ENCODE measurements around the gene GAS7.

The GAS7 gene

GRCh38 chr17:9893411-9894012 is 304.9 kb downstream of the GAS7 start:
- H3K9ac ChIP-seq (ENCODE audit: low read depth in 1 of 2, low read length in 2 of 2), result no peak overlapping the region
- no peaks in the 10 kb centered on the region for H3K4me1 ChIP-seq (ENCODE audit: control insufficient read depth in 2 of 2, insufficient read depth in 2 of 2, low read length in 2 of 2)
- no peaks in the 10 kb centered on the region for H3K9me3 ChIP-seq (ENCODE audit: control insufficient read depth in 2 of 2, low read length in 2 of 2)
- no peaks in the 10 kb centered on the region for H3K36me3 ChIP-seq (ENCODE audit: control insufficient read depth in 2 of 2, insufficient read depth in 2 of 2, low read length in 2 of 2)
- H3K27ac ChIP-seq (ENCODE audit: low read depth in 2 of 2, low read length in 2 of 2), result no peak overlapping the region
- H3K4me3 ChIP-seq (ENCODE audit: low read length in 2 of 2), result no peak overlapping the region
- H3K27me3 ChIP-seq (ENCODE audit: control insufficient read depth in 2 of 2, insufficient read depth in 2 of 2, low read length in 2 of 2), result no peaks in the 10 kb centered on the region

GRCh38 chr17:9890124-9890523 is 308.3 kb downstream of the GAS7 start:
- H3K27ac ChIP-seq (ENCODE audit: low read depth in 2 of 2, low read length in 2 of 2), result no peak overlapping the region
- no peaks in the 10 kb centered on the region for H3K27me3 ChIP-seq (ENCODE audit: control insufficient read depth in 2 of 2, insufficient read depth in 2 of 2, low read length in 2 of 2)
- no peak overlapping the region for H3K4me3 ChIP-seq (ENCODE audit: low read length in 2 of 2)
- H3K9me3 ChIP-seq (ENCODE audit: control insufficient read depth in 2 of 2, low read length in 2 of 2), result no peaks in the 10 kb centered on the region
- no peak overlapping the region for H3K9ac ChIP-seq (ENCODE audit: low read depth in 1 of 2, low read length in 2 of 2)
- no peaks in the 10 kb centered on the region for H3K4me1 ChIP-seq (ENCODE audit: control insufficient read depth in 2 of 2, insufficient read depth in 2 of 2, low read length in 2 of 2)
- no peaks in the 10 kb centered on the region for H3K36me3 ChIP-seq (ENCODE audit: control insufficient read depth in 2 of 2, insufficient read depth in 2 of 2, low read length in 2 of 2)

GRCh38 chr17:9887508-9887907 is 310.9 kb downstream of the GAS7 start:
- Histone ChIP-seq H3K27me3 (ENCODE audit: control insufficient read depth in 2 of 2, insufficient read depth in 2 of 2, low read length in 2 of 2) (no peaks in the 10 kb centered on the region), H3K4me3 (ENCODE audit: low read length in 2 of 2) (no peak overlapping the region), H3K9ac (ENCODE audit: low read depth in 1 of 2, low read length in 2 of 2) (no peak overlapping the region), H3K27ac (ENCODE audit: low read depth in 2 of 2, low read length in 2 of 2) (no peak overlapping the region), H3K4me1 (ENCODE audit: control insufficient read depth in 2 of 2, insufficient read depth in 2 of 2, low read length in 2 of 2) (no peaks in the 10 kb centered on the region), H3K36me3 (ENCODE audit: control insufficient read depth in 2 of 2, insufficient read depth in 2 of 2, low read length in 2 of 2) (no peaks in the 10 kb centered on the region), H3K9me3 (ENCODE audit: control insufficient read depth in 2 of 2, low read length in 2 of 2) (peaks cover 0 to 3% of the 10 kb centered on the region in 2 donors)

- H3K36me3 ChIP-seq (ENCODE audit: control insufficient read depth in 2 of 2, insufficient read depth in 2 of 2, low read length in 2 of 2), result no peaks in the 10 kb centered on the region
Measured at GRCh38 chr17:9886141-9886930, 312.1 kb downstream of the GAS7 start.

GRCh38 chr17:9883451-9883850 is 315.0 kb downstream of the GAS7 start:
- Histone ChIP-seq H3K9ac (ENCODE audit: low read depth in 1 of 2, low read length in 2 of 2) (no peak overlapping the region), H3K4me1 (ENCODE audit: control insufficient read depth in 2 of 2, insufficient read depth in 2 of 2, low read length in 2 of 2) (no peaks in the 10 kb centered on the region), H3K27ac (ENCODE audit: low read depth in 2 of 2, low read length in 2 of 2) (no peak overlapping the region), H3K27me3 (ENCODE audit: control insufficient read depth in 2 of 2, insufficient read depth in 2 of 2, low read length in 2 of 2) (no peaks in the 10 kb centered on the region), H3K4me3 (ENCODE audit: low read length in 2 of 2) (no peak overlapping the region), H3K36me3 (ENCODE audit: control insufficient read depth in 2 of 2, insufficient read depth in 2 of 2, low read length in 2 of 2) (no peaks in the 10 kb centered on the region), H3K9me3 (ENCODE audit: control insufficient read depth in 2 of 2, low read length in 2 of 2) (peaks cover 0 to 3% of the 10 kb centered on the region in 2 donors)

More at GRCh38 chr17:9886141-9886930, 312.1 kb downstream of the GAS7 start:
- peaks cover 0 to 3% of the 10 kb centered on the region in 2 donors for H3K9me3 ChIP-seq (ENCODE audit: control insufficient read depth in 2 of 2, low read length in 2 of 2)
- H3K27me3 ChIP-seq (ENCODE audit: control insufficient read depth in 2 of 2, insufficient read depth in 2 of 2, low read length in 2 of 2), result no peaks in the 10 kb centered on the region
- no peaks in the 10 kb centered on the region for H3K4me1 ChIP-seq (ENCODE audit: control insufficient read depth in 2 of 2, insufficient read depth in 2 of 2, low read length in 2 of 2)
- no peak overlapping the region for H3K27ac ChIP-seq (ENCODE audit: low read depth in 2 of 2, low read length in 2 of 2)
- no peak overlapping the region for H3K9ac ChIP-seq (ENCODE audit: low read depth in 1 of 2, low read length in 2 of 2)
- no peak overlapping the region for H3K4me3 ChIP-seq (ENCODE audit: low read length in 2 of 2)

- H3K27ac ChIP-seq (ENCODE audit: low read depth in 2 of 2, low read length in 2 of 2), result no peak overlapping the region
- peaks cover 0 to 3% of the 10 kb centered on the region in 2 donors for H3K9me3 ChIP-seq (ENCODE audit: control insufficient read depth in 2 of 2, low read length in 2 of 2)
- H3K27me3 ChIP-seq (ENCODE audit: control insufficient read depth in 2 of 2, insufficient read depth in 2 of 2, low read length in 2 of 2), result no peaks in the 10 kb centered on the region
- no peak overlapping the region for H3K9ac ChIP-seq (ENCODE audit: low read depth in 1 of 2, low read length in 2 of 2)
- H3K4me3 ChIP-seq (ENCODE audit: low read length in 2 of 2), result no peak overlapping the region
- no peaks in the 10 kb centered on the region for H3K4me1 ChIP-seq (ENCODE audit: control insufficient read depth in 2 of 2, insufficient read depth in 2 of 2, low read length in 2 of 2)
- no peaks in the 10 kb centered on the region for H3K36me3 ChIP-seq (ENCODE audit: control insufficient read depth in 2 of 2, insufficient read depth in 2 of 2, low read length in 2 of 2)
Measured at GRCh38 chr17:9880582-9880999, 317.8 kb downstream of the GAS7 start.

- no peak overlapping the region for H3K4me3 ChIP-seq (ENCODE audit: low read length in 2 of 2)
- H3K27ac ChIP-seq (ENCODE audit: low read depth in 2 of 2, low read length in 2 of 2), result no peak overlapping the region
- no peaks in the 10 kb centered on the region for H3K36me3 ChIP-seq (ENCODE audit: control insufficient read depth in 2 of 2, insufficient read depth in 2 of 2, low read length in 2 of 2)
- H3K4me1 ChIP-seq (ENCODE audit: control insufficient read depth in 2 of 2, insufficient read depth in 2 of 2, low read length in 2 of 2), result no peaks in the 10 kb centered on the region
- no peaks in the 10 kb centered on the region for H3K27me3 ChIP-seq (ENCODE audit: control insufficient read depth in 2 of 2, insufficient read depth in 2 of 2, low read length in 2 of 2)
- no peak overlapping the region for H3K9ac ChIP-seq (ENCODE audit: low read depth in 1 of 2, low read length in 2 of 2)
- H3K9me3 ChIP-seq (ENCODE audit: control insufficient read depth in 2 of 2, low read length in 2 of 2), result peaks cover 0 to 3% of the 10 kb centered on the region in 2 donors
Measured at GRCh38 chr17:9878786-9879525, 319.4 kb downstream of the GAS7 start.

- Histone ChIP-seq H3K4me3 (ENCODE audit: low read length in 2 of 2) (no peak overlapping the region), H3K9ac (ENCODE audit: low read depth in 1 of 2, low read length in 2 of 2) (no peak overlapping the region), H3K27me3 (ENCODE audit: control insufficient read depth in 2 of 2, insufficient read depth in 2 of 2, low read length in 2 of 2) (no peaks in the 10 kb centered on the region), H3K9me3 (ENCODE audit: control insufficient read depth in 2 of 2, low read length in 2 of 2) (peaks cover 0 to 3% of the 10 kb centered on the region in 2 donors), H3K27ac (ENCODE audit: low read depth in 2 of 2, low read length in 2 of 2) (no peak overlapping the region), H3K36me3 (ENCODE audit: control insufficient read depth in 2 of 2, insufficient read depth in 2 of 2, low read length in 2 of 2) (no peaks in the 10 kb centered on the region), H3K4me1 (ENCODE audit: control insufficient read depth in 2 of 2, insufficient read depth in 2 of 2, low read length in 2 of 2) (no peaks in the 10 kb centered on the region)
Measured at GRCh38 chr17:9878356-9878755, 320.1 kb downstream of the GAS7 start.

GRCh38 chr17:9875441-9875840 is 323.0 kb downstream of the GAS7 start:
- H3K9ac ChIP-seq (ENCODE audit: low read depth in 1 of 2, low read length in 2 of 2), result no peak overlapping the region
- H3K9me3 ChIP-seq (ENCODE audit: control insufficient read depth in 2 of 2, low read length in 2 of 2), result no peaks in the 10 kb centered on the region
- no peak overlapping the region for H3K27ac ChIP-seq (ENCODE audit: low read depth in 2 of 2, low read length in 2 of 2)
- H3K27me3 ChIP-seq (ENCODE audit: control insufficient read depth in 2 of 2, insufficient read depth in 2 of 2, low read length in 2 of 2), result no peaks in the 10 kb centered on the region
- no peak overlapping the region for H3K4me3 ChIP-seq (ENCODE audit: low read length in 2 of 2)
- H3K36me3 ChIP-seq (ENCODE audit: control insufficient read depth in 2 of 2, insufficient read depth in 2 of 2, low read length in 2 of 2), result no peaks in the 10 kb centered on the region
- no peaks in the 10 kb centered on the region for H3K4me1 ChIP-seq (ENCODE audit: control insufficient read depth in 2 of 2, insufficient read depth in 2 of 2, low read length in 2 of 2)

GRCh38 chr17:9874722-9875121 is 323.7 kb downstream of the GAS7 start:
- Histone ChIP-seq H3K27ac (ENCODE audit: low read depth in 2 of 2, low read length in 2 of 2) (peak overlapping the region in 1 of 2 donors; percentile 6), H3K9me3 (ENCODE audit: control insufficient read depth in 2 of 2, low read length in 2 of 2) (no peaks in the 10 kb centered on the region), H3K9ac (ENCODE audit: low read depth in 1 of 2, low read length in 2 of 2) (no peak overlapping the region), H3K4me3 (ENCODE audit: low read length in 2 of 2) (no peak overlapping the region), H3K4me1 (ENCODE audit: control insufficient read depth in 2 of 2, insufficient read depth in 2 of 2, low read length in 2 of 2) (no peaks in the 10 kb centered on the region), H3K27me3 (ENCODE audit: control insufficient read depth in 2 of 2, insufficient read depth in 2 of 2, low read length in 2 of 2) (no peaks in the 10 kb centered on the region), H3K36me3 (ENCODE audit: control insufficient read depth in 2 of 2, insufficient read depth in 2 of 2, low read length in 2 of 2) (no peaks in the 10 kb centered on the region)
